H1 (cell line): Measurements from ENCODE around the gene ZBTB20. TPM values are rescaled to one million over a fixed set of nuclear protein-coding genes. Genes with fewer than 3 reads are reported as not detected.

Source experiments
- CBX5 ChIP-seq: fragments of 300-800, 300-1000 bp; sonication (generic); IDR thresholded peaks from 2 replicates; pipeline ENCODE4 v1.7.1; 2016; ENCODE audit warnings: antibody characterized with exemption, low read length, low read depth
- CHD1 ChIP-seq: IDR thresholded peaks from 2 replicates; pipeline ENCODE4 v1.6.1; 2012; ENCODE audit warnings: low read depth, low read length, improper control_type of control experiment
- GABPA ChIP-seq: IDR thresholded peaks from 2 replicates; pipeline ENCODE4 v1.6.1; 2011; ENCODE audit warnings: mild to moderate bottlenecking, low read length, moderate library complexity, borderline replicate concordance; ENCODE audit not compliant: insufficient read depth
- GTF2F1 ChIP-seq: IDR thresholded peaks from 2 replicates; pipeline ENCODE4 v1.6.1; 2012; ENCODE audit warnings: low read depth, low read length, improper control_type of control experiment, borderline replicate concordance
- SAP30 ChIP-seq: fragments of 300-600 bp; sonication (generic); IDR thresholded peaks from 2 replicates; pipeline ENCODE4 v1.7.1; 2012; ENCODE audit warnings: low read length, moderate library complexity, mild to moderate bottlenecking, inconsistent platforms; ENCODE audit not compliant: insufficient read depth, insufficient replicate concordance
- polyA plus RNA-seq, 7 experiments: library from polyadenylated mRNA; depleted of rRNA in 3 of 7; stranded (reverse) in 5 of 7; unstranded in 2 of 7; fragments of >200 nt in 5 of 7; fragments of 200-250 nt in 2 of 7; gene quantifications; 1 replicate in 5 of 7; 2 replicates in 1 of 7; 4 replicates in 1 of 7; pipeline versions ENCODE4 v1.2.1 to v1.2.3, GENCODE V29; 2011 to 2013; ENCODE audit warnings: missing spikeins in 2 of 7, mixed read lengths in 2 of 7
- total RNA-seq: library from RNA; stranded (reverse); fragmentation: NEBNext Ultra II Directional; extraction: Animal tissue kit (Norgen Biotek cat#: 25700); gene quantifications from 2 replicates; pipeline ENCODE4 v1.2.1, GENCODE V29; 2021

The ZBTB20 gene
- total and polyA plus RNA-seq, 2 of the 8 experiments (the other 6 are each of a cell fraction or from before 2014, with no cell fraction given) = 0.35 to 1.3 TPM

DNA sequence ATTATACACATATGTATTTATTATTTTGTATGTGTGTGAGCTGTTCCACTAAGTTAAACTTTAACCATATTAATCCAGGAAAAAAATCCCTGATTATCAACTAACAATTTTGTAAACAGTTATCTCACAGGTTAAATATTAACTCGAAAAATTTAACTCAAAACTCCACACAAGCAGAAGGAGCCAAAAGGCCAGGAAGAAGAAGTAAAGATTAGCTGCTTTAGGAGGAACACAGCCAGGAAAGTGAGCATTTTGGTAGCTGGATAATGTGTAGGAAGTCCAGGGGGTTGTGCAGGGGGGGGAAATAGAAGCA is 428.2 kb downstream of the ZBTB20 start (continued):
- no peak for TF ChIP-seq CHD1
- TF ChIP-seq GTF2F1 = no peak
- no peak for TF ChIP-seq GABPA
- no peak for TF ChIP-seq SAP30
- no peak for TF ChIP-seq CBX5
